Right lung (tissue), 5 donors: ENCODE data around the gene ASPSCR1. TPM values are rescaled to one million over a fixed set of nuclear protein-coding genes. Genes with fewer than 3 reads are reported as not detected.
"Not testable (repeated sequence)": the region's sequence is repeated elsewhere in the genome, so short reads cannot be mapped to it uniquely, and the experiment has no call there.

ENCODE experiments used
- DNase-seq, 2 donors: peaks; one replicate each; pipeline ENCODE4 v3.0.0-alpha.2; 2013
- polyA plus RNA-seq, 5 donors: library from polyadenylated mRNA; unstranded; fragments of 120-200 nt; gene quantifications; one replicate each; pipeline versions ENCODE4 v1.2.1 to v1.2.3, GENCODE V29; 2013; ENCODE audit warnings: inconsistent platforms in 1 of 5, low replicate concordance in 1 of 5; ENCODE audit not compliant: insufficient read length in 5 of 5, insufficient read depth in 1 of 5

ASPSCR1 gene
- polyA plus RNA-seq, 5 donors: 32.9 to 68.3 (median 44.6) TPM

- no peak for DNase-seq
Measured at GRCh38 chr17:81940538-81941483, 36.6 kb upstream of the ASPSCR1 start.

GRCh38 chr17:81941484-81942166 lies 35.8 kb upstream of the ASPSCR1 start:
- no peak for DNase-seq

GRCh38 chr17:81942167-81942553 lies 35.3 kb upstream of the ASPSCR1 start:
- no peak for DNase-seq

- DNase-seq: no peak
Measured at GRCh38 chr17:81944858-81945257, 32.6 kb upstream of the ASPSCR1 start.

- no peak for DNase-seq
Measured at GRCh38 chr17:81947189-81947588, 30.2 kb upstream of the ASPSCR1 start, which contains the start of gene MYADML2. TSS of gene MYADML2 (minus strand) at chr17:81947233. CDS start at chr17:81941741, 5,492 bp downstream.

GRCh38 chr17:81948635-81949378 lies 28.6 kb upstream of the ASPSCR1 start:
- no peak for DNase-seq

GRCh38 chr17:81950501-81950900 lies 26.9 kb upstream of the ASPSCR1 start:
- DNase-seq: no peak

- DNase-seq: no peak
Measured at GRCh38 chr17:81951785-81952684, 25.4 kb upstream of the ASPSCR1 start.

GRCh38 chr17:81952792-81953228 lies 24.6 kb upstream of the ASPSCR1 start:
- no peak for DNase-seq

GRCh38 chr17:81953443-81953842 lies 24.0 kb upstream of the ASPSCR1 start:
- DNase-seq: not testable (repeated sequence)

- no peak for DNase-seq
Measured at GRCh38 chr17:81954131-81955057, 23.0 kb upstream of the ASPSCR1 start.

GRCh38 chr17:81955058-81955681 lies 22.3 kb upstream of the ASPSCR1 start:
- no peak for DNase-seq

GRCh38 chr17:81955756-81956544 lies 21.5 kb upstream of the ASPSCR1 start:
- DNase-seq: no peak

GRCh38 chr17:81956607-81957589 lies 20.5 kb upstream of the ASPSCR1 start:
- no peak for DNase-seq

- no peak for DNase-seq
Measured at GRCh38 chr17:81957691-81958432, 19.6 kb upstream of the ASPSCR1 start.

- no peak for DNase-seq
Measured at GRCh38 chr17:81958633-81959342, 18.6 kb upstream of the ASPSCR1 start.
